OCI-LY1 (cell line): ENCODE results near the gene RNF181.

Source experiments
- H2AFZ ChIP-seq: fragments of 200-600 bp; sonication (generic), shearing (Covaris generic); 2 replicates; pipeline ENCODE4 v1.6.0; 2014; ENCODE audit warnings: antibody characterized with exemption, mild to moderate bottlenecking, low read length
- H3F3A ChIP-seq: fragments of 200-600 bp; sonication (generic), shearing (Covaris generic); 2 replicates; pipeline ENCODE4 v1.6.0; 2014; ENCODE audit warnings: mild to moderate bottlenecking, antibody characterized with exemption, low read length, moderate library complexity; ENCODE audit not compliant: insufficient read depth
- H3K27ac ChIP-seq: fragments of 200-600 bp; sonication (generic); 2 replicates; pipeline ENCODE4 v1.5.1; 2014; ENCODE audit warnings: low read length, mixed run types, mild to moderate bottlenecking, low read depth; ENCODE audit not compliant: poor library complexity, severe bottlenecking
- H3K27me3 ChIP-seq: fragments of 200-600 bp; sonication (generic); 2 replicates; pipeline ENCODE4 v1.6.0; 2014; ENCODE audit warnings: antibody characterized with exemption, mild to moderate bottlenecking, low read length, moderate library complexity; ENCODE audit not compliant: insufficient read depth
- H3K36me3 ChIP-seq: fragments of 200-600 bp; sonication (generic); 2 replicates; pipeline ENCODE4 v1.6.1; 2014; ENCODE audit warnings: mild to moderate bottlenecking, antibody characterized with exemption, low read length, moderate library complexity, mixed read lengths; ENCODE audit not compliant: insufficient read depth
- H3K4me1 ChIP-seq: fragments of 200-600 bp; sonication (generic); 2 replicates; pipeline ENCODE4 v1.5.1; 2014; ENCODE audit warnings: mild to moderate bottlenecking, low read length, moderate library complexity; ENCODE audit not compliant: insufficient read depth, severe bottlenecking
- H3K4me2 ChIP-seq: fragments of 200-600 bp; sonication (generic), shearing (Covaris generic); 2 replicates; pipeline ENCODE4 v1.6.1; 2014; ENCODE audit warnings: low read length
- H3K4me3 ChIP-seq: fragments of 200-600 bp; sonication (generic); 2 replicates; pipeline ENCODE4 v1.5.1; 2014; ENCODE audit warnings: low read length, low read depth, mild to moderate bottlenecking, mixed read lengths; ENCODE audit not compliant: poor library complexity, severe bottlenecking
- H3K79me2 ChIP-seq: fragments of 200-600 bp; shearing (Covaris generic); 2 replicates; pipeline ENCODE4 v1.6.1; 2016; ENCODE audit warnings: mixed run types, low read length, mixed read lengths; ENCODE audit not compliant: insufficient read depth
- H3K9ac ChIP-seq: fragments of 200-600 bp; sonication (generic), shearing (Covaris generic); 2 replicates; pipeline ENCODE4 v1.6.1; 2014; ENCODE audit warnings: mild to moderate bottlenecking, low read length, mixed read lengths
- H3K9me2 ChIP-seq: fragments of 200-600 bp; sonication (generic), shearing (Covaris generic); 2 replicates; pipeline ENCODE4 v1.6.1; 2014; ENCODE audit warnings: low read depth, mild to moderate bottlenecking, low read length, mixed read lengths
- H3K9me3 ChIP-seq: fragments of 200-600 bp; shearing (Covaris generic); 2 replicates; pipeline ENCODE4 v1.6.1; 2014; ENCODE audit warnings: low read length, mixed read lengths
- H4K20me1 ChIP-seq: fragments of 200-600 bp; sonication (generic), shearing (Covaris generic); 2 replicates; pipeline ENCODE4 v1.6.0; 2016; ENCODE audit warnings: mild to moderate bottlenecking, low read length; ENCODE audit not compliant: insufficient read depth
- EZH2 ChIP-seq: fragments of 200-600 bp; sonication (generic), shearing (Covaris generic); IDR thresholded peaks from 2 replicates; pipeline ENCODE4 v1.8.0; 2017; ENCODE audit warnings: borderline replicate concordance, mixed run types, mild to moderate bottlenecking, antibody characterized with exemption, low read length, moderate library complexity, mixed read lengths
- TF ChIP-seq, protein P1 (sequence below): fragments of 200-600 bp; sonication (generic), shearing (Covaris generic); IDR thresholded peaks from 2 replicates; pipeline ENCODE4 v1.5.1; 2017; ENCODE audit warnings: mild to moderate bottlenecking, antibody characterized with exemption, low read length, moderate library complexity, mixed read lengths

RNF181 gene

DNA sequence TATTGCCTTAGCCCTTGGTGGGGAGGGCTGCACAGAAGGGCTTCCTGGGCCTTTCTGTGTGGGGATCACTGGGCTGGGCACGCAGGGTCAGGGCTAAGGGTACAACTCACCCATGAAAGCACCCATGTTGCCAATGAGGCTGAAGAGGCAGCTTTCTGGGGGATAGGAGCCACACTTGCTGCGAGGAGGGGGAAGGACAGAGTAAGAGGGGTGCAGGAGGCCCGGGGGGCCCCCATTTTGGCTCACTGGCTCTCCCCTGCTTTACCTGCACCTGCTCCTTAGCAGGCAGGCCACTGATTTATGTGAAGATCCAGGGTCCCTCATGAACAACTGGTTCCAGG is 4.7 kb downstream of the RNF181 start:
- TF ChIP-seq EZH2: no peak
- TF ChIP-seq, protein P1, sequence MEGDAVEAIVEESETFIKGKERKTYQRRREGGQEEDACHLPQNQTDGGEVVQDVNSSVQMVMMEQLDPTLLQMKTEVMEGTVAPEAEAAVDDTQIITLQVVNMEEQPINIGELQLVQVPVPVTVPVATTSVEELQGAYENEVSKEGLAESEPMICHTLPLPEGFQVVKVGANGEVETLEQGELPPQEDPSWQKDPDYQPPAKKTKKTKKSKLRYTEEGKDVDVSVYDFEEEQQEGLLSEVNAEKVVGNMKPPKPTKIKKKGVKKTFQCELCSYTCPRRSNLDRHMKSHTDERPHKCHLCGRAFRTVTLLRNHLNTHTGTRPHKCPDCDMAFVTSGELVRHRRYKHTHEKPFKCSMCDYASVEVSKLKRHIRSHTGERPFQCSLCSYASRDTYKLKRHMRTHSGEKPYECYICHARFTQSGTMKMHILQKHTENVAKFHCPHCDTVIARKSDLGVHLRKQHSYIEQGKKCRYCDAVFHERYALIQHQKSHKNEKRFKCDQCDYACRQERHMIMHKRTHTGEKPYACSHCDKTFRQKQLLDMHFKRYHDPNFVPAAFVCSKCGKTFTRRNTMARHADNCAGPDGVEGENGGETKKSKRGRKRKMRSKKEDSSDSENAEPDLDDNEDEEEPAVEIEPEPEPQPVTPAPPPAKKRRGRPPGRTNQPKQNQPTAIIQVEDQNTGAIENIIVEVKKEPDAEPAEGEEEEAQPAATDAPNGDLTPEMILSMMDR: no peak
- H3K36me3 ChIP-seq: peaks cover 6% of the 10 kb centered on the region; the same call in 1 of the 2 replicates

GRCh38 chr2:85600951-85601770 is 5.6 kb downstream of the RNF181 start:
- Histone ChIP-seq H3K9me2 (no peaks in the 10 kb centered on the region), H4K20me1 (no peaks in the 10 kb centered on the region), H3K4me3 (no peak overlapping the region), H3K9ac (no peak overlapping the region), H3K79me2 (no peaks in the 10 kb centered on the region), H3K36me3 (peaks cover 10% of the 10 kb centered on the region), H3F3A (no peaks in the 10 kb centered on the region), H3K4me1 (peaks cover 19% of the 10 kb centered on the region), H2AFZ (no peak overlapping the region), H3K27ac (no peak overlapping the region), H3K4me2 (no peak overlapping the region; the same call in 1 of the 2 replicates), H3K27me3 (no peaks in the 10 kb centered on the region), H3K9me3 (no peaks in the 10 kb centered on the region)
- TF ChIP-seq, protein P1: no peak
- no peak for TF ChIP-seq EZH2

More for the DNA sequence above, 4.7 kb downstream of the RNF181 start:
- Histone ChIP-seq H3K4me1 (peaks cover 21% of the 10 kb centered on the region), H3K79me2 (no peaks in the 10 kb centered on the region), H3K9me2 (no peaks in the 10 kb centered on the region), H3K9ac (no peak overlapping the region), H3K4me3 (no peak overlapping the region), H3K27ac (no peak overlapping the region), H4K20me1 (no peaks in the 10 kb centered on the region), H3K9me3 (no peaks in the 10 kb centered on the region), H3K27me3 (no peaks in the 10 kb centered on the region), H3K4me2 (no peak overlapping the region), H2AFZ (no peak overlapping the region), H3F3A (no peaks in the 10 kb centered on the region)

GRCh38 chr2:85601771-85602475 is 6.4 kb downstream of the RNF181 start:
- no peak for TF ChIP-seq EZH2
- TF ChIP-seq, protein P1: no peak
- Histone ChIP-seq H3K27ac (no peak overlapping the region), H3K36me3 (peaks cover 12% of the 10 kb centered on the region), H3K4me2 (peak overlapping the region; percentile 99), H3K9me2 (no peaks in the 10 kb centered on the region), H3K4me3 (peak overlapping the region; percentile 89), H2AFZ (no peak overlapping the region), H3K27me3 (no peaks in the 10 kb centered on the region), H3K9me3 (no peaks in the 10 kb centered on the region), H4K20me1 (no peaks in the 10 kb centered on the region), H3K79me2 (no peaks in the 10 kb centered on the region), H3K9ac (peak overlapping the region; percentile 70; the same call in 1 of the 2 replicates), H3K4me1 (peaks cover 11% of the 10 kb centered on the region), H3F3A (no peaks in the 10 kb centered on the region)
